H1 (cell line): ENCODE data around the gene DLEC1.

Source experiments
- POLR2AphosphoS5 ChIP-seq: IDR thresholded peaks from 2 replicates; pipeline ENCODE4 v1.6.1; 2011; ENCODE audit warnings: low read depth, low read length
- TF ChIP-seq, protein P1 (sequence below), 3 experiments: IDR thresholded peaks; 1 replicate in 2 of 3; 2 replicates in 1 of 3; pipeline versions ENCODE4 v1.5.1 to v1.6.1; 2011; ENCODE audit warnings: low read length in 3 of 3, mild to moderate bottlenecking in 3 of 3, inconsistent platforms in 2 of 3, low read depth in 1 of 3, moderate library complexity in 1 of 3; ENCODE audit not compliant: insufficient read depth in 1 of 3; ENCODE audit errors: control extremely low read depth in 1 of 3

GRCh38 chr3:38152609-38153008 is 113.6 kb downstream of the DLEC1 start:
- no peak for TF ChIP-seq POLR2AphosphoS5
- TF ChIP-seq, protein P1, sequence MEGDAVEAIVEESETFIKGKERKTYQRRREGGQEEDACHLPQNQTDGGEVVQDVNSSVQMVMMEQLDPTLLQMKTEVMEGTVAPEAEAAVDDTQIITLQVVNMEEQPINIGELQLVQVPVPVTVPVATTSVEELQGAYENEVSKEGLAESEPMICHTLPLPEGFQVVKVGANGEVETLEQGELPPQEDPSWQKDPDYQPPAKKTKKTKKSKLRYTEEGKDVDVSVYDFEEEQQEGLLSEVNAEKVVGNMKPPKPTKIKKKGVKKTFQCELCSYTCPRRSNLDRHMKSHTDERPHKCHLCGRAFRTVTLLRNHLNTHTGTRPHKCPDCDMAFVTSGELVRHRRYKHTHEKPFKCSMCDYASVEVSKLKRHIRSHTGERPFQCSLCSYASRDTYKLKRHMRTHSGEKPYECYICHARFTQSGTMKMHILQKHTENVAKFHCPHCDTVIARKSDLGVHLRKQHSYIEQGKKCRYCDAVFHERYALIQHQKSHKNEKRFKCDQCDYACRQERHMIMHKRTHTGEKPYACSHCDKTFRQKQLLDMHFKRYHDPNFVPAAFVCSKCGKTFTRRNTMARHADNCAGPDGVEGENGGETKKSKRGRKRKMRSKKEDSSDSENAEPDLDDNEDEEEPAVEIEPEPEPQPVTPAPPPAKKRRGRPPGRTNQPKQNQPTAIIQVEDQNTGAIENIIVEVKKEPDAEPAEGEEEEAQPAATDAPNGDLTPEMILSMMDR (IDR thresholded peaks at IDR 0.05; ENCODE audit: control extremely low read depth in 1 of 3, insufficient read depth in 1 of 3, low read depth in 1 of 3, low read length in 3 of 3), result no peak
